Measurements from ENCODE around the gene KLF12.

KLF12 gene

DNA sequence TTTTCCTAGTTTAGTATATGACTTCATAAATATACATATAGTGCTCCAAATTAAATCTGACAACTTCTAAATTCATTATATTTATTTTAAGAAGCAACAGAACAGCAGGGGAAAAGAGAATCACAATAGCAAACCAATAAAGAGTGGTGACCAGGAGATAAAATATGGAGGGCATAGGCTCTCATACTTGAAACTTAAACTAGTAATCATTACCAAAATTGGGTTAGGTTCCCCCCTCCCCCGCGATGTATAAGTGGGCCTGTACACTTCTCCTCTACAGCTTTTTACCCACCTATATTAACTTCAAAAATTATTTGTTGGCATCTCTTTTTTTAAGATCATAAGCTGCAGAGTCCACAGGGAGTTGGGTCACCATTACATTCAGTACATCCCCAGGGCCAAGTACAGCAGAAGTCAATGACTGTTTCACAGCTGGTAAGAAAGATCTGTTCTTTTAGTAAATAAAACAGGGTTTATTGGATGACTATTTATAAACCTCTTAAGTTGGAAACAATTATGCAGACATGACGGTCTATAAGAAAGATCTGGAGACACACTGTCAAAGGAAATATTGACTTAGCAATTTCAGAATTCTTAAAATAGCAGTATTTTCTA, 29.4 kb downstream of the KLF12 start:
- no peak for TF ChIP-seq EP300 (IDR thresholded peaks at IDR 0.05; ENCODE audit: borderline replicate concordance)
- TF ChIP-seq USF1 (IDR thresholded peaks at IDR 0.05), result no peak
- TF ChIP-seq MAX (IDR thresholded peaks at IDR 0.05), result no peak
- TF ChIP-seq CEBPB (IDR thresholded peaks at IDR 0.05), result no peak
- TF ChIP-seq ZBTB7A (IDR thresholded peaks at IDR 0.05; ENCODE audit: low read depth), result no peak
- no peak for TF ChIP-seq NFIC (IDR thresholded peaks at IDR 0.05)
- no peak for TF ChIP-seq EGR1 (IDR thresholded peaks at IDR 0.05)
- TF ChIP-seq TAF1 (IDR thresholded peaks at IDR 0.05; ENCODE audit: low read depth), result no peak
- no peak for TF ChIP-seq CREB1 (IDR thresholded peaks at IDR 0.05; ENCODE audit: low read depth)
- no peak for TF ChIP-seq FOXM1 (IDR thresholded peaks at IDR 0.05; ENCODE audit: borderline replicate concordance, low read depth)
- TF ChIP-seq TCF12 (IDR thresholded peaks at IDR 0.05; ENCODE audit: low read depth), result no peak
- no peak for TF ChIP-seq RAD21 (IDR thresholded peaks at IDR 0.05; ENCODE audit: low read depth)
- no peak for TF ChIP-seq REST (IDR thresholded peaks at IDR 0.05; ENCODE audit: low read depth)
- TF ChIP-seq TEAD4 (IDR thresholded peaks at IDR 0.05), result no peak

GRCh38 chr13:74103970-74104555, 30.1 kb downstream of the KLF12 start:
- TF ChIP-seq MAX (IDR thresholded peaks at IDR 0.05), result no peak
- TF ChIP-seq CREB1 (IDR thresholded peaks at IDR 0.05; ENCODE audit: low read depth), result no peak
- TF ChIP-seq USF1 (IDR thresholded peaks at IDR 0.05), result no peak
- no peak for TF ChIP-seq TEAD4 (IDR thresholded peaks at IDR 0.05)
- TF ChIP-seq FOXM1 (IDR thresholded peaks at IDR 0.05; ENCODE audit: borderline replicate concordance, low read depth), result no peak
- TF ChIP-seq TAF1 (IDR thresholded peaks at IDR 0.05; ENCODE audit: low read depth), result no peak
- no peak for TF ChIP-seq REST (IDR thresholded peaks at IDR 0.05; ENCODE audit: low read depth)
- no peak for TF ChIP-seq YY1 (IDR thresholded peaks at IDR 0.05; ENCODE audit: low read depth)
- TF ChIP-seq EGR1 (IDR thresholded peaks at IDR 0.05), result no peak
- no peak for TF ChIP-seq NFIC (IDR thresholded peaks at IDR 0.05)
- TF ChIP-seq EP300 (IDR thresholded peaks at IDR 0.05; ENCODE audit: borderline replicate concordance), result no peak
- TF ChIP-seq CEBPB (IDR thresholded peaks at IDR 0.05), result no peak

- TF ChIP-seq USF1 (IDR thresholded peaks at IDR 0.05) (no peak), TCF12 (IDR thresholded peaks at IDR 0.05; ENCODE audit: low read depth) (no peak), TAF1 (IDR thresholded peaks at IDR 0.05; ENCODE audit: low read depth) (no peak)
Measured at GRCh38 chr13:74103196-74103595, 31.0 kb downstream of the KLF12 start.

- TF ChIP-seq CREB1 (IDR thresholded peaks at IDR 0.05; ENCODE audit: low read depth) (no peak), REST (IDR thresholded peaks at IDR 0.05; ENCODE audit: low read depth) (no peak), YY1 (IDR thresholded peaks at IDR 0.05; ENCODE audit: low read depth) (no peak), FOXM1 (IDR thresholded peaks at IDR 0.05; ENCODE audit: borderline replicate concordance, low read depth) (no peak), ZBTB7A (IDR thresholded peaks at IDR 0.05; ENCODE audit: low read depth) (no peak), USF1 (IDR thresholded peaks at IDR 0.05) (no peak), CEBPB (IDR thresholded peaks at IDR 0.05) (no peak), EGR1 (IDR thresholded peaks at IDR 0.05) (no peak), EP300 (IDR thresholded peaks at IDR 0.05; ENCODE audit: borderline replicate concordance) (no peak), NFIC (IDR thresholded peaks at IDR 0.05) (no peak)
Measured at GRCh38 chr13:74102691-74103090, 31.5 kb downstream of the KLF12 start.
